Tibial artery (tissue), 4 donors: ENCODE data around the gene MDM2.

Experiments used
- DNase-seq, 2 donors: peaks; one replicate each; pipeline ENCODE4 v3.0.0-alpha.2; 2019
- H3K27ac ChIP-seq, 2 donors: fragments of 200-600 bp; sonication (generic) in 1 of 2; 1 replicate in 1 of 2; 2 replicates in 1 of 2; pipeline ENCODE4 v1.5.1; 2018 to 2019; ENCODE audit warnings: mild to moderate bottlenecking in 1 of 2
- H3K27me3 ChIP-seq, 2 donors: fragments of 200-600 bp; sonication (generic) in 1 of 2; one replicate each; pipeline versions ENCODE4 v1.5.1 to v1.6.0; 2016 to 2019
- H3K36me3 ChIP-seq, 3 donors: fragments of 200-600 bp; sonication (generic) in 2 of 3; one replicate each; pipeline ENCODE4 v1.5.1; 2016 to 2019; ENCODE audit warnings: mild to moderate bottlenecking in 2 of 3
- H3K4me1 ChIP-seq, 4 donors: fragments of 200-600 bp; sonication (generic) in 2 of 4; 1 replicate in 3 of 4; 2 replicates in 1 of 4; pipeline ENCODE4 v1.5.1; 2016 to 2019
- H3K4me3 ChIP-seq, 2 donors: fragments of 200-600 bp; sonication (generic) in 1 of 2; 1 replicate in 1 of 2; 2 replicates in 1 of 2; pipeline ENCODE4 v1.5.1; 2018 to 2019; ENCODE audit warnings: mild to moderate bottlenecking in 2 of 2
- H3K9me3 ChIP-seq, 3 donors: fragments of 200-600 bp; sonication (generic) in 1 of 3; one replicate each; pipeline ENCODE4 v1.5.1; 2016 to 2019
- intact Hi-C: fragments of 100-400 bp; cut with DNase I; formaldehyde crosslinking; loops from one replicate; pipeline ENCODE4 v1.15.0; 2023; ENCODE audit warnings: low total_unique reads
- TF ChIP-seq, protein P1 (sequence below), 2 experiments: fragments of 200-600 bp in 1 of 2; fragments of 450-650 bp in 1 of 2; IDR thresholded peaks; one replicate each; pipeline ENCODE4 v1.5.1; 2017 to 2019; ENCODE audit warnings: antibody characterized with exemption in 2 of 2, mild to moderate bottlenecking in 1 of 2, moderate library complexity in 1 of 2

The MDM2 gene

GRCh38 chr12:68864604-68865003 lies 56.6 kb downstream of the MDM2 start:
- no peak for DNase-seq
- Histone ChIP-seq H3K9me3 (no peaks in the 10 kb centered on the region), H3K4me1 (no peaks in the 10 kb centered on the region), H3K27ac (no peak overlapping the region), H3K4me3 (no peak overlapping the region), H3K27me3 (no peaks in the 10 kb centered on the region), H3K36me3 (peaks cover 0 to 7% (median 0%) of the 10 kb centered on the region in 3 donors)
- intact Hi-C loops = loop anchor here (5.0 kb wide), 1 partner anchor 203 kb away; no protein-coding TSS in a partner anchor
- TF ChIP-seq, protein P1, sequence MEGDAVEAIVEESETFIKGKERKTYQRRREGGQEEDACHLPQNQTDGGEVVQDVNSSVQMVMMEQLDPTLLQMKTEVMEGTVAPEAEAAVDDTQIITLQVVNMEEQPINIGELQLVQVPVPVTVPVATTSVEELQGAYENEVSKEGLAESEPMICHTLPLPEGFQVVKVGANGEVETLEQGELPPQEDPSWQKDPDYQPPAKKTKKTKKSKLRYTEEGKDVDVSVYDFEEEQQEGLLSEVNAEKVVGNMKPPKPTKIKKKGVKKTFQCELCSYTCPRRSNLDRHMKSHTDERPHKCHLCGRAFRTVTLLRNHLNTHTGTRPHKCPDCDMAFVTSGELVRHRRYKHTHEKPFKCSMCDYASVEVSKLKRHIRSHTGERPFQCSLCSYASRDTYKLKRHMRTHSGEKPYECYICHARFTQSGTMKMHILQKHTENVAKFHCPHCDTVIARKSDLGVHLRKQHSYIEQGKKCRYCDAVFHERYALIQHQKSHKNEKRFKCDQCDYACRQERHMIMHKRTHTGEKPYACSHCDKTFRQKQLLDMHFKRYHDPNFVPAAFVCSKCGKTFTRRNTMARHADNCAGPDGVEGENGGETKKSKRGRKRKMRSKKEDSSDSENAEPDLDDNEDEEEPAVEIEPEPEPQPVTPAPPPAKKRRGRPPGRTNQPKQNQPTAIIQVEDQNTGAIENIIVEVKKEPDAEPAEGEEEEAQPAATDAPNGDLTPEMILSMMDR (IDR thresholded peaks at IDR 0.05) = no peak

DNA sequence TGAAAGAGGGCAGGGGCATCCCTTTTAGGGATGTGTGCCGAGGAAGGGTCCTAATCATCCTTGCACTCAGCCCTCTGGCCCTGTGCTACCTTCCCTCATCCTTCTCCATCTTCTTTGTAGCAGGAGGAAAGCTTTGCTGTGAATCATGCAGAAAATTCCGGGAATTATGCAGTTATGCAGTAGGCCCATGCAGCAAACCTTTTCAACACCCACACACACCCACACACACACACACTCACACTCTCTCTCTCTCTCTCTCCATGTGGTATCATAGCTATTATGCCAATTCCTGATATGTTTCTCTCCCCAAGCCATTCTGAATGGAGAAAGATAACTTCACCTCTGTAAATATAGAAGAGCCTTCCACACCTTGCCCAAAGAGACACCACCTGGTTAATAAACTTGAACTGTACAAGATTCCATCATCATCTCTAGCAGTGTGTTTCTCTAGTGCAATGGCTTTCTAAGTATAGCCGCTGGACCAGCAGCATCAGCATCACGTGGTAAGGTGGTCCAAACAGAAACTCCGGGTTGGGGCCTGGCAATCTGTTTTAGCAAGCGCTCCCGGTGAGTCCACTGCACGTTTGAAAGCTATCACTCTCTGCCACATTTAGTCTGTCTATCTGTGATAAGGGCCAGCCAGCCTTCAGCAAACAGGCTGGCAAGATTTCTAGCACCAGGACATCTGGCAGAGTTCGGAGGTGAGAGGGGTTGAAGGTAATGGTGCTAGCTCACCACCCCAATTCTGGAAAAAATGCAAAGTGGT lies 57.6 kb downstream of the MDM2 start:
- H3K27me3 ChIP-seq = no peaks in the 10 kb centered on the region
- no peaks in the 10 kb centered on the region for H3K9me3 ChIP-seq
- no peaks in the 10 kb centered on the region for H3K4me1 ChIP-seq
- intact Hi-C loops = loop anchor here (5.0 kb wide), 1 partner anchor 202 kb away; no protein-coding TSS in a partner anchor
- TF ChIP-seq, protein P1 (IDR thresholded peaks at IDR 0.05) = no peak
- peaks cover 0 to 7% (median 0%) of the 10 kb centered on the region in 3 donors for H3K36me3 ChIP-seq
- DNase-seq = no peak
- no peak overlapping the region for H3K4me3 ChIP-seq
- no peak overlapping the region for H3K27ac ChIP-seq

DNA sequence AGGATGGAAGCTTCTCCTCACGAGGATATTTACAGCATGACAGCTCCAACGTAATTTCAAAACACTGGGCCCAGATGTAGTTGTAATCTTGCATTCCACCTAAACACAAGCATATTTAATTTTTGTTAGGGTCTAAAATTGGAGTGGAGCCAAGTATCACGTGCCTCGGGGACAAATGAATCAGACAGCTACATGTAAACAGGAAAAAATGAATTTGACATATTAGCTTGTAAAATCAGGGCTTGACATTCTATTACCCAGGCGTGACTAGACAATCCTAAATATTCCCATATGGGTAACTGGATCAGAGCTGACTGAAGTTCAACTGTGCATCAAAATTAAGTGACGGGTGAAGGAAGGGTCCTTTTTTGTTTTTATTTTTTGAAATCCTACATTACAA lies 59.0 kb downstream of the MDM2 start:
- no peak overlapping the region for H3K27ac ChIP-seq
- intact Hi-C loops = loop anchor here (5.0 kb wide), 1 partner anchor 200 kb away; no protein-coding TSS in a partner anchor
- DNase-seq = no peak
- TF ChIP-seq, protein P1 (IDR thresholded peaks at IDR 0.05) = no peak
- no peak overlapping the region for H3K4me3 ChIP-seq
- H3K4me1 ChIP-seq = no peaks in the 10 kb centered on the region
- no peaks in the 10 kb centered on the region for H3K27me3 ChIP-seq
- no peaks in the 10 kb centered on the region for H3K9me3 ChIP-seq
- H3K36me3 ChIP-seq = peaks cover 0 to 7% (median 0%) of the 10 kb centered on the region in 3 donors

DNA sequence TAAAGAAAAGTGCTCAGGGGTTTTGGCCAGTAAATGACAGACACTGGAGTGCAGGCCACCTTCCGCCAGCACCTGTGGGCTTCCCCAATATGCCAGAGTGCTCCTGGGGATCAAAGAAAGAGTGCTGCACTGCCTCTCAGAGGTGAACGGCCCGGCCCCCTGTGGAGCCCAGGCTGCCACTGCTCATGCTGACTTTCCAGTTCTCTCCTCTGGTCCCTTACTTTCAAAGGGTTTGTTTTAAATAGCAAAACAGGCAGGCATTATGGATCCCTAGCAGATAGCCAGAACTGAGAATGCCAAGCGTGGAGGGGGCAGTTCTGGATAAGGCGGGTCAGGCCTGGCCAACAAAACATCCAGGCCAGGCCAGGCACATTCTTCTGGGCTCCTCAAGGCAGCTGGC lies 59.6 kb downstream of the MDM2 start:
- intact Hi-C loops = loop anchor here (5.0 kb wide), 1 partner anchor 200 kb away; no protein-coding TSS in a partner anchor
- Histone ChIP-seq H3K36me3 (peaks cover 0 to 7% (median 0%) of the 10 kb centered on the region in 3 donors), H3K9me3 (no peaks in the 10 kb centered on the region), H3K27ac (no peak overlapping the region), H3K4me1 (no peaks in the 10 kb centered on the region), H3K27me3 (no peaks in the 10 kb centered on the region), H3K4me3 (no peak overlapping the region)
- TF ChIP-seq, protein P1 (IDR thresholded peaks at IDR 0.05) = no peak
- no peak for DNase-seq

DNA sequence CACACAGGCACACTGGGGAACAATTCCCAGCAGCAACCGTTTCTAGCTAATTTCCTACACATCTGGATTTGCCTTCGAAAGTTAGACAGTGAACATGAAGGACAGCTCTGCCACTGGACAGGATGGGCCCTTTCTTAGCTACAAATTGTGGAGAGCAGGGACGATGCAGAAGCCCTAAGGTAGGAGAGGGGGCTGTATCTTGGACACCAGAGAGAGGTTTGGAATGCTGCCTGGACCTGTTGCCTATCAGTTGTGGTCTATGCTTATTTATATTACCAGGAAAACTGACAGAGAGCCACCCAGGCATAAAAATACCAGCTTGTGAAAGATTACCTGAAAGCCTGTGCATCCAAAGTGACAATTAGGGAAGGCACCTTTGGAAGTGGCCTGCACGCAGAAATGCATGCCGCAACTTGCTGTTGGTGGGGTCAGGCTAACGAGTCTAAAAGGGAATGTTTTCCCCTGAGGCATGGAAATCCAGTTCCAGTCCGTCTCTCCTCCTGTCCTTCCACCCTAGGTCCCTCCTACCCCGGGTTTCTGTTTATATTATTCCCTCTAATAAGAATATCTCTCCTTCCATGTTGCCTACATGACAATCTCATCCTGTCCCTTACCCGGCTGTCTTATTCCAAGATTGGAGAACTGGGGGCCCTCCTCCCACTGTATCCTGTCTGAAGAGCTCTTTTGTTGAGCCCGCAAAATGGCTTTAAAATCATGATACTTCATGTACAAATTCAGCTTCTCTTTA lies 60.2 kb downstream of the MDM2 start:
- Histone ChIP-seq H3K4me1 (no peaks in the 10 kb centered on the region), H3K36me3 (peaks cover 0 to 7% (median 0%) of the 10 kb centered on the region in 3 donors), H3K27ac (no peak overlapping the region), H3K27me3 (no peaks in the 10 kb centered on the region), H3K4me3 (no peak overlapping the region), H3K9me3 (no peaks in the 10 kb centered on the region)
- no peak for DNase-seq
- TF ChIP-seq, protein P1 (IDR thresholded peaks at IDR 0.05) = no peak
- intact Hi-C loops = loop anchor here (5.0 kb wide), 1 partner anchor 199 kb away; no protein-coding TSS in a partner anchor
